Measurements from ENCODE around the gene NEDD9. TPM values are rescaled to one million over a fixed set of nuclear protein-coding genes. Genes with fewer than 3 reads are reported as not detected.

The NEDD9 gene
- total and polyA plus RNA-seq, 2 of the 4 experiments (the other 2 are of a cell fraction), result 7.6 to 16.5 TPM

DNA sequence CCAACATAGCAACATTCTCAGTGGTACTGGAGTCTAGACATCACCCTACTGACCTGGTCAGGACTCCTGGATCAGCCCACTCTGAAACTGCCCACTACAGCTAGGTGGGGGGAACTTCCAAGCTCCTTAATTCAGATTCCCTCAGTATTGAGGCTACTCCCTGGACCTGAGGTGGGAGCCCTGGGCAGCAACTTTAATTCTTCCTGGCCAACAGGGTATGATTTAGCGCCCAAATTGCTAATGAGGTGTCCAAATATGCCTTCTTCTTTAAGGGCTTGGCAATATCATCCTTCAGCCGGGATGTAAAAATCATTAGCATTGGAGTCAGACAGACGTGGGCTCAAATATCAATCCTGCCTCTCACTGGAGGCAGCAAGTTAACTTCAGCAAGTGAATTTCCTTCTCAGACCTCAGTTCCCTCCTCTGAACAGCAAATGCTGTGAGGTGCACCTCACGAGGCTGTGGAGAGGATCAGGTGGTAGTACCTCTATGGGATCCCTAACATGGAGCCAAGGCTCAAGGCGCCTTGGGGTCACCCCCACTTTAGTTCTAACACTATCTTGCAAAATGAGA lies 27.6 kb downstream of the NEDD9 start:
- Histone ChIP-seq H3K9me1 (ENCODE audit: insufficient read depth, low read length) (peaks cover 27% of the 10 kb centered on the region), H2BK5ac (ENCODE audit: low read depth, low read length, poor library complexity, severe bottlenecking) (no peak overlapping the region), H2AK5ac (ENCODE audit: low read depth, low read length) (peak overlapping the region; percentile 46; the same call in 1 of the 2 replicates), H3K4ac (ENCODE audit: low read depth, low read length) (peak overlapping the region; percentile 76), H4K91ac (ENCODE audit: insufficient read depth, low read depth, low read length) (peak overlapping the region; percentile 32; the same call in 1 of the 2 replicates), H3K4me2 (ENCODE audit: low read depth, low read length) (no peak overlapping the region), H3K14ac (replicated peaks; ENCODE audit: low read depth, low read length) (peak overlapping the region; percentile 48; the same call in 1 of the 2 replicates), H2BK15ac (ENCODE audit: low read depth, low read length) (0 out of 3 replicates have a peak overlapping the region, but pooled peaks have one; percentile 31), H3K36me3 (ENCODE audit: control insufficient read depth, insufficient read depth, low read length) (peaks cover 5% of the 10 kb centered on the region; the same call in 1 of the 2 replicates), H2BK120ac (ENCODE audit: low read depth, low read length) (peak overlapping the region; percentile 41; the same call in 1 of the 2 replicates), H3K9me3 (ENCODE audit: control insufficient read depth, insufficient read depth, low read length) (no peaks in the 10 kb centered on the region), H2AFZ (replicated peaks; ENCODE audit: low read length, poor library complexity) (no peak overlapping the region), H3K4me3 (ENCODE audit: insufficient read depth, low read depth, low read length) (no peak overlapping the region), H3K56ac (ENCODE audit: extremely low read depth, insufficient read depth, low read length) (no peak overlapping the region), H4K5ac (ENCODE audit: low read depth, low read length) (0 out of 2 replicates have a peak overlapping the region, but pooled peaks have one; percentile 61), H3K27ac (ENCODE audit: insufficient read depth, low read length) (no peak overlapping the region), H3K4me1 (ENCODE audit: control insufficient read depth, insufficient read depth, low read length) (peaks cover 32% of the 10 kb centered on the region), H3K9ac (ENCODE audit: low read depth, low read length) (no peak overlapping the region), H4K8ac (ENCODE audit: low read depth in 2 of 2, low read length in 2 of 2) (peak overlapping the region in 1 of 2 experiments; percentile 54; a peak in 1 of 4 replicates), H4K20me1 (ENCODE audit: insufficient read depth, low read length) (no peaks in the 10 kb centered on the region), H2BK20ac (ENCODE audit: low read depth, low read length) (peak overlapping the region; percentile 7; the same call in 1 of the 2 replicates), H3K79me1 (ENCODE audit: low read depth in 1 of 2, low read length in 2 of 2) (peaks cover 31 to 66% of the 10 kb centered on the region in 2 experiments), H3K23ac (ENCODE audit: low read depth, low read length) (0 out of 2 replicates have a peak overlapping the region, but pooled peaks have one; percentile 39), H2AK9ac (replicated peaks; ENCODE audit: low read depth, low read length, poor library complexity) (no peak overlapping the region), H3K27me3 (ENCODE audit: control insufficient read depth, insufficient read depth, low read length) (no peaks in the 10 kb centered on the region), H3K18ac (ENCODE audit: low read depth, low read length) (peak overlapping the region; percentile 31)
- no TSS peak for BruUV-seq (replicated peaks)
- no peak for ATAC-seq (ENCODE audit: low read depth)
- dilution Hi-C loops (cut with HindIII; ENCODE audit: low sequenced_read_pairs, unreplicated experiment), result no loop called here
- DNase-seq, result no peak
- ChIA-PET POLR2A (ENCODE audit: unreplicated experiment) (no interaction called here), CTCF (no interaction called here)
- intact Hi-C loops (cut with micrococcal nuclease), result no loop called here
- in situ Hi-C loops (cut with MboI; ENCODE audit: low sequenced_read_pairs), result no loop called here
- WGBS, 2 experiments (ENCODE audit: extremely low coverage in 2 of 2, insufficient read length in 1 of 2), result no CpG with 5 or more reads among the region's 5 CpGs
- TF ChIP-seq SMC3 (IDR thresholded peaks at IDR 0.05; ENCODE audit: low read depth, low read length) (no peak), BHLHE40 (IDR thresholded peaks at IDR 0.05; ENCODE audit: low read depth, low read length) (no peak), CHD1 (IDR thresholded peaks at IDR 0.05; ENCODE audit: low read depth, low read length) (no peak), RFX5 (IDR thresholded peaks at IDR 0.05; ENCODE audit: low read depth, low read length) (no peak), RCOR1 (IDR thresholded peaks at IDR 0.05; ENCODE audit: insufficient replicate concordance, low read length) (no peak), NFE2L2 (IDR thresholded peaks at IDR 0.05; ENCODE audit: low read depth, low read length) (no peak), CEBPB (IDR thresholded peaks at IDR 0.05; ENCODE audit: low read depth, low read length) (no peak), MAZ (IDR thresholded peaks at IDR 0.05; ENCODE audit: borderline replicate concordance, low read depth, low read length) (no peak), MAFK (IDR thresholded peaks at IDR 0.05; ENCODE audit: low read depth, low read length) (no peak), POLR2A (IDR thresholded peaks at IDR 0.05; ENCODE audit: low read depth, low read length) (no peak), MXI1 (IDR thresholded peaks at IDR 0.05; ENCODE audit: borderline replicate concordance, low read depth, low read length) (no peak)
- TF ChIP-seq, protein P1, sequence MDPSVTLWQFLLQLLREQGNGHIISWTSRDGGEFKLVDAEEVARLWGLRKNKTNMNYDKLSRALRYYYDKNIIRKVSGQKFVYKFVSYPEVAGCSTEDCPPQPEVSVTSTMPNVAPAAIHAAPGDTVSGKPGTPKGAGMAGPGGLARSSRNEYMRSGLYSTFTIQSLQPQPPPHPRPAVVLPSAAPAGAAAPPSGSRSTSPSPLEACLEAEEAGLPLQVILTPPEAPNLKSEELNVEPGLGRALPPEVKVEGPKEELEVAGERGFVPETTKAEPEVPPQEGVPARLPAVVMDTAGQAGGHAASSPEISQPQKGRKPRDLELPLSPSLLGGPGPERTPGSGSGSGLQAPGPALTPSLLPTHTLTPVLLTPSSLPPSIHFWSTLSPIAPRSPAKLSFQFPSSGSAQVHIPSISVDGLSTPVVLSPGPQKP (IDR thresholded peaks at IDR 0.05; ENCODE audit: borderline replicate concordance, low read depth, low read length), result no peak
- TF ChIP-seq, protein P2, sequence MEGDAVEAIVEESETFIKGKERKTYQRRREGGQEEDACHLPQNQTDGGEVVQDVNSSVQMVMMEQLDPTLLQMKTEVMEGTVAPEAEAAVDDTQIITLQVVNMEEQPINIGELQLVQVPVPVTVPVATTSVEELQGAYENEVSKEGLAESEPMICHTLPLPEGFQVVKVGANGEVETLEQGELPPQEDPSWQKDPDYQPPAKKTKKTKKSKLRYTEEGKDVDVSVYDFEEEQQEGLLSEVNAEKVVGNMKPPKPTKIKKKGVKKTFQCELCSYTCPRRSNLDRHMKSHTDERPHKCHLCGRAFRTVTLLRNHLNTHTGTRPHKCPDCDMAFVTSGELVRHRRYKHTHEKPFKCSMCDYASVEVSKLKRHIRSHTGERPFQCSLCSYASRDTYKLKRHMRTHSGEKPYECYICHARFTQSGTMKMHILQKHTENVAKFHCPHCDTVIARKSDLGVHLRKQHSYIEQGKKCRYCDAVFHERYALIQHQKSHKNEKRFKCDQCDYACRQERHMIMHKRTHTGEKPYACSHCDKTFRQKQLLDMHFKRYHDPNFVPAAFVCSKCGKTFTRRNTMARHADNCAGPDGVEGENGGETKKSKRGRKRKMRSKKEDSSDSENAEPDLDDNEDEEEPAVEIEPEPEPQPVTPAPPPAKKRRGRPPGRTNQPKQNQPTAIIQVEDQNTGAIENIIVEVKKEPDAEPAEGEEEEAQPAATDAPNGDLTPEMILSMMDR (conservative IDR thresholded peaks at IDR 0.05; ENCODE audit: low read depth, low read length), result no peak
- TF ChIP-seq, protein P3, sequence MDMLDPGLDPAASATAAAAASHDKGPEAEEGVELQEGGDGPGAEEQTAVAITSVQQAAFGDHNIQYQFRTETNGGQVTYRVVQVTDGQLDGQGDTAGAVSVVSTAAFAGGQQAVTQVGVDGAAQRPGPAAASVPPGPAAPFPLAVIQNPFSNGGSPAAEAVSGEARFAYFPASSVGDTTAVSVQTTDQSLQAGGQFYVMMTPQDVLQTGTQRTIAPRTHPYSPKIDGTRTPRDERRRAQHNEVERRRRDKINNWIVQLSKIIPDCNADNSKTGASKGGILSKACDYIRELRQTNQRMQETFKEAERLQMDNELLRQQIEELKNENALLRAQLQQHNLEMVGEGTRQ (IDR thresholded peaks at IDR 0.05; ENCODE audit: low read depth, low read length), result no peak

Data from IMR-90 (cell line).